Mesenchymal stem cell (in vitro differentiated cells and primary cell): Measurements from ENCODE around the gene UTS2R.
A peak's percentile ranks its signal among the peaks of the same experiment; 100 is the strongest.

ENCODE experiments used
- DNase-seq: peaks from one replicate; pipeline ENCODE4 v3.0.0-alpha.2; 2013
- H2AFZ ChIP-seq: one replicate; pipeline ENCODE4 v1.6.1; 2013; ENCODE audit warnings: low read depth, mild to moderate bottlenecking, control low read depth, inconsistent platforms, low read length, moderate library complexity
- H2AK5ac ChIP-seq: 2 replicates; pipeline ENCODE4 v1.6.1; 2013; ENCODE audit warnings: low read length, moderate library complexity, mild to moderate bottlenecking, inconsistent platforms; ENCODE audit not compliant: severe bottlenecking
- H2BK120ac ChIP-seq: one replicate; pipeline ENCODE4 v1.6.1; 2013; ENCODE audit warnings: low read depth, mild to moderate bottlenecking, inconsistent platforms, low read length, moderate library complexity
- H2BK12ac ChIP-seq, 2 experiments: one replicate each; pipeline ENCODE4 v1.6.1; 2013; ENCODE audit warnings: inconsistent platforms in 2 of 2, low read length in 2 of 2, mild to moderate bottlenecking in 2 of 2, moderate library complexity in 2 of 2, control low read depth in 1 of 2
- H2BK15ac ChIP-seq: one replicate; pipeline ENCODE4 v1.6.1; 2013; ENCODE audit warnings: mild to moderate bottlenecking, low read depth, inconsistent platforms; ENCODE audit not compliant: poor library complexity, severe bottlenecking
- H2BK5ac ChIP-seq: 2 replicates; pipeline ENCODE4 v1.6.1; 2013; ENCODE audit warnings: low read depth, mild to moderate bottlenecking, low read length, control low read depth, inconsistent platforms; ENCODE audit not compliant: poor library complexity, severe bottlenecking
- H3K14ac ChIP-seq, 2 experiments: one replicate each; pipeline ENCODE4 v1.6.1; 2013; ENCODE audit warnings: inconsistent platforms in 2 of 2, low read length in 2 of 2, control low read depth in 1 of 2, mild to moderate bottlenecking in 1 of 2, moderate library complexity in 1 of 2
- H3K18ac ChIP-seq, 2 experiments: one replicate each; pipeline ENCODE4 v1.6.1; 2013; ENCODE audit warnings: inconsistent platforms in 2 of 2, low read length in 2 of 2, control low read depth in 1 of 2, low read depth in 1 of 2, mild to moderate bottlenecking in 1 of 2
- H3K23ac ChIP-seq, 2 experiments: one replicate each; pipeline ENCODE4 v1.6.1; 2013; ENCODE audit warnings: inconsistent platforms in 2 of 2, low read length in 2 of 2, mild to moderate bottlenecking in 2 of 2, moderate library complexity in 2 of 2, control low read depth in 1 of 2
- H3K27ac ChIP-seq: 2 replicates; pipeline ENCODE4 v1.5.1; 2013; ENCODE audit warnings: mild to moderate bottlenecking, moderate library complexity, low read length, control low read depth, inconsistent platforms; ENCODE audit not compliant: poor library complexity, severe bottlenecking
- H3K27me3 ChIP-seq, 2 experiments: 2 replicates each; pipeline versions ENCODE4 v1.6.1 to v1.7.0; 2013; ENCODE audit warnings: low read length in 2 of 2, mild to moderate bottlenecking in 2 of 2, moderate library complexity in 2 of 2, control low read depth in 1 of 2, inconsistent platforms in 1 of 2; ENCODE audit not compliant: control insufficient read depth in 1 of 2, insufficient read depth in 1 of 2
- H3K36me3 ChIP-seq, 2 experiments: 2 replicates each; pipeline versions ENCODE4 v1.6.1 to v1.7.0; 2013; ENCODE audit warnings: low read length in 2 of 2, control low read depth in 1 of 2, inconsistent platforms in 1 of 2, low read depth in 1 of 2, mild to moderate bottlenecking in 1 of 2; ENCODE audit not compliant: insufficient read depth in 2 of 2, control insufficient read depth in 1 of 2
- H3K4ac ChIP-seq, 2 experiments: one replicate each; pipeline ENCODE4 v1.6.1; 2013; ENCODE audit warnings: inconsistent platforms in 2 of 2, low read length in 2 of 2, mild to moderate bottlenecking in 2 of 2, moderate library complexity in 2 of 2, control low read depth in 1 of 2, low read depth in 1 of 2
- H3K4me1 ChIP-seq: 2 replicates; pipeline ENCODE4 v1.6.1; 2013; ENCODE audit warnings: low read depth, low read length, control low read depth; ENCODE audit not compliant: control insufficient read depth, insufficient read depth
- H3K4me2 ChIP-seq: 2 replicates; pipeline ENCODE4 v1.6.1; 2013; ENCODE audit warnings: low read length, mild to moderate bottlenecking, inconsistent platforms; ENCODE audit not compliant: poor library complexity, severe bottlenecking
- H3K4me3 ChIP-seq, 2 experiments: 2 replicates each; pipeline versions ENCODE4 v1.5.1 to v1.7.0; 2013; ENCODE audit warnings: low read length in 2 of 2, mild to moderate bottlenecking in 2 of 2, control low read depth in 1 of 2, low read depth in 1 of 2; ENCODE audit not compliant: insufficient read depth in 1 of 2
- H3K79me1 ChIP-seq: replicated peaks from 2 replicates; pipeline ENCODE4 v1.6.1; 2013; ENCODE audit warnings: mild to moderate bottlenecking, control low read depth, low read length, inconsistent platforms; ENCODE audit not compliant: poor library complexity, severe bottlenecking
- H3K9ac ChIP-seq: 2 replicates; pipeline ENCODE4 v1.7.0; 2013; ENCODE audit warnings: mild to moderate bottlenecking, low read length, moderate library complexity
- H3K9me3 ChIP-seq: 2 replicates; pipeline ENCODE4 v1.7.0; 2013; ENCODE audit warnings: mild to moderate bottlenecking, low read length; ENCODE audit not compliant: control insufficient read depth
- H4K8ac ChIP-seq: one replicate; pipeline ENCODE4 v1.6.1; 2013; ENCODE audit warnings: inconsistent platforms, mild to moderate bottlenecking, low read length, moderate library complexity
- H4K91ac ChIP-seq: one replicate; pipeline ENCODE4 v1.6.1; 2013; ENCODE audit warnings: mild to moderate bottlenecking, low read length, inconsistent platforms
- WGBS: methylation state at CpG from one replicate; pipeline ENCODE4 v1.1.7; 2013; ENCODE audit warnings: mixed read lengths; 5-methylcytosine and 5-hydroxymethylcytosine counted together

UTS2R gene

DNA sequence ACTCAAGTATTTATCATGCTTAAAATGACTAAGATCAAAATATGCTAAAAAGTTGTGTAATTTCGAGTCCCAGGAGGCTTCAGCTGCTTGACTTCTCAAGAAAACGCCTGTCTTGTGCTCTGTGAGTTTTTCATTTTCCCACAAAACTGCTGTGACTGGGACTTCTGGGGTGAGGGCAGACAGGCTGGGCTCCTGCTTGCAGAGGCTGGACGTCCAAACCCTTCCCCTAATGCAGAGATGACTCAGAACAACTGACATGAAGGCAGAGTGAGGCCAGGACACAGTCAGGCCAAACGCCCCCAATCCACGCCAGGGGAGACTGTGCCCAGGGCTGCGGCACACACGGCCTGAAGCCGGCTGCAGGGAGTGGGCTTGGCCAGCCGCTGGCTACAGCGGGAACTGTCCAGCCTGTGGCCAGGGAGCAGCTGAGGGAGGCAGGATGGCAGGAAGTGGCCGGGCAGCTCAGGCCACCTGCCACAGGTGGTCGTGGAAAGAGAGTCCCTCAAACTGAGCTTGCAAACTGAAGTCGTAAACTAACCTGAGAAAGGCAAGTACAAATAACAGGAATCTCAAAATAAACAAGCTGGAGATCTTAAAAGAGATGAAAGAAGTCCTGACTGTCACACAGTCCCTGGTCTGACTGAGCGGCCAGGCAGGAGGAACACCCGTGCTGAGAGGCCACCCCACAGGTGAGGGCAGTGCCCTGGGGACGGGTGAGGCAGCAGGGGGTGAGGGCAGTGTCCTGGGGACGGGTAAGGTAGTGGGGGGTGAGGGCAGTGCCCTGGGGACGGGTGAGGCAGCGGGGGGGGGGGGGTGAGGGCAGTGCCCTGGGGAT lies 25.3 kb downstream of the UTS2R start:
- no peak overlapping the region for H3K14ac ChIP-seq
- 65% methylated on average over 14 of the region's 19 CpGs for WGBS
- peaks cover 42% of the 10 kb centered on the region for H3K4me1 ChIP-seq
- peak; percentile 26 for DNase-seq
- H2BK120ac ChIP-seq: no peak overlapping the region
- H3K23ac ChIP-seq: no peak overlapping the region
- no peak overlapping the region for H2AFZ ChIP-seq
- no peaks in the 10 kb centered on the region for H3K27me3 ChIP-seq
- peak overlapping the region; percentile 74 for H3K9ac ChIP-seq
- no peak overlapping the region for H2BK12ac ChIP-seq
- H3K4me2 ChIP-seq: no peak overlapping the region
- H2BK5ac ChIP-seq: no peak overlapping the region
- no peak overlapping the region for H3K18ac ChIP-seq
- no peak overlapping the region for H4K91ac ChIP-seq
- no peak overlapping the region for H3K4ac ChIP-seq
- H2AK5ac ChIP-seq: no peak overlapping the region
- H3K9me3 ChIP-seq: no peaks in the 10 kb centered on the region
- no peak overlapping the region for H3K27ac ChIP-seq
- peaks cover 19 to 33% of the 10 kb centered on the region in 2 experiments for H3K36me3 ChIP-seq
- no peaks in the 10 kb centered on the region for H3K79me1 ChIP-seq
- peak overlapping the region in 1 of 2 experiments; percentile 74 for H3K4me3 ChIP-seq
- no peak overlapping the region for H4K8ac ChIP-seq
- no peak overlapping the region for H2BK15ac ChIP-seq

DNA sequence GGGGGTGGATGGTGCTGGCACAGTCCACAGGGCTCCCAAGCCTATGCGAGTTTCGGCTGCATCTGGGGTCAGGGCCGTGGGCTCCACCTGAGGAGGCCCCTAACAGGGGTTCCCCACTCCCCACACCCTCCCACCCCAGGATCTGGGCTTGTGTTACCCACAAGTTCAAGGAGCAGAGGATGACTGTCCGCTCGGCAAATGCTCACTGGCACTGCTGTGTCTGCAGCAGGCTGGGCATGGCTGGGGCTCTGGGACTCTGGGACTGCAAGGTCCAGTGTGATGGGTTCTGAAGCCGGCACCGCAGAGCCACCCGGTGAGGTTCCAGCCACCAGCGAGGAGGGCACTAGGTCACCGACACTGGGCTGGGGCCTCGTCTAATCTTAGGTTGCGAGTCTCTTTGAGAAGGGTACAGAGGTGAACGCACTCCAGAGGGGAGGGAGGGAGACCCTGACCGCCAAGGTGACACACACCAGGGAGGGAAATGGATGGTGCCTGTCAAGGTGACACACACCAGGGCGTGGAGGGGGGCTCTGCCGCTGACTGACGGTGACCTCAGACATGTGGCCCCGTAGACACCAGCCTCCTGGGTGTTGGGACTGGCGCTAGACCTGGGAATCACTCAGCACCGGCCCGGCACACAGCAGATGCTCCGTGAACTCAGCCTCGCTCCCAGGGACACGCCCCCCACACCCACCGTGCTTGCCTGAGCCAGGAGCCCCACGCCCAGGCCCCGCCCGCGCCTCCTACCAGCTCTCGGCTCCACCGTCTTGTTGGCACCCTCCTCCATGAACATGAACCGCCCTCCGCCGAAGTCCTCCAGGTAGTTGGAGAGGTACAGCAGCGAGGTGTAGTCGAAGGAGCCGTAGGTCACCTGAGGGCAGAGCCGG lies 26.1 kb downstream of the UTS2R start:
- no peaks in the 10 kb centered on the region for H3K79me1 ChIP-seq
- no peak overlapping the region for H2BK5ac ChIP-seq
- H3K36me3 ChIP-seq: peaks cover 14 to 28% of the 10 kb centered on the region in 2 experiments
- no peak overlapping the region for H4K8ac ChIP-seq
- DNase-seq: no peak
- no peak overlapping the region for H2AK5ac ChIP-seq
- no peaks in the 10 kb centered on the region for H3K9me3 ChIP-seq
- no peak overlapping the region for H4K91ac ChIP-seq
- no peak overlapping the region for H2BK15ac ChIP-seq
- H3K4me2 ChIP-seq: no peak overlapping the region
- 87% methylated on average over 38 of the region's 38 CpGs for WGBS
- H3K4me1 ChIP-seq: peaks cover 43% of the 10 kb centered on the region
- no peak overlapping the region for H2BK120ac ChIP-seq
- H3K18ac ChIP-seq: no peak overlapping the region
- peak overlapping the region in 1 of 2 experiments; percentile 76 for H3K4me3 ChIP-seq
- H3K14ac ChIP-seq: no peak overlapping the region
- H3K27ac ChIP-seq: no peak overlapping the region
- no peak overlapping the region for H3K23ac ChIP-seq
- H3K4ac ChIP-seq: no peak overlapping the region
- no peak overlapping the region for H2AFZ ChIP-seq
- H3K9ac ChIP-seq: peak overlapping the region; percentile 55
- no peak overlapping the region for H2BK12ac ChIP-seq
- H3K27me3 ChIP-seq: no peaks in the 10 kb centered on the region

DNA sequence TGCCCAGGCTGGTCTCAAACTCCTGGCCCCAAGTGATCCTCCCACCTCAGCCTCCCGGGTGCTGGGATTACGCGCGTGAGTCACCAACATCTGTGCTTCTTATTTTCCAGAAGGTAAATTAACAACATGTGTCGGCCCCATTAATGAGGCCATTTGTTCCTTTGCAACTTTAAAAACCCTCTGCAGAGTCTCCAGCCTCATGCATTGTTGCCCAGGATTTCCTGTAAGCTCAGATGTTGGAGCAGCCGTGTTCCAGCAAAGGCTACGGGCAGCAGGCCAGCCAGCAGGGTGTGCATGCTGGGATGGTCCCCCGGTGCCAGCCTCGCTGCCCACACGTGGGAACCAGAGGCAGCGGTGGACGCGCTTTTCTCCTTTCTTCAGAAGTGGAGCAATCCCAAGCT lies 27.5 kb downstream of the UTS2R start:
- H3K9me3 ChIP-seq: no peaks in the 10 kb centered on the region
- H2AFZ ChIP-seq: no peak overlapping the region
- H3K4me2 ChIP-seq: no peak overlapping the region
- peak overlapping the region; percentile 65 for H3K9ac ChIP-seq
- peak overlapping the region; percentile 78 for H3K27ac ChIP-seq
- no peaks in the 10 kb centered on the region for H3K27me3 ChIP-seq
- H3K4ac ChIP-seq: no peak overlapping the region
- no peak for DNase-seq
- peaks cover 17 to 25% of the 10 kb centered on the region in 2 experiments for H3K36me3 ChIP-seq
- H3K18ac ChIP-seq: no peak overlapping the region
- no peak overlapping the region for H3K23ac ChIP-seq
- H2BK15ac ChIP-seq: no peak overlapping the region
- H3K4me1 ChIP-seq: peaks cover 52% of the 10 kb centered on the region
- H2BK5ac ChIP-seq: no peak overlapping the region
- H2BK120ac ChIP-seq: no peak overlapping the region
- no peak overlapping the region for H4K8ac ChIP-seq
- H2BK12ac ChIP-seq: no peak overlapping the region
- no peaks in the 10 kb centered on the region for H3K79me1 ChIP-seq
- no peak overlapping the region for H3K4me3 ChIP-seq
- no peak overlapping the region for H3K14ac ChIP-seq
- H4K91ac ChIP-seq: no peak overlapping the region
- WGBS: 89% methylated on average over 13 of the region's 13 CpGs
- no peak overlapping the region for H2AK5ac ChIP-seq

DNA sequence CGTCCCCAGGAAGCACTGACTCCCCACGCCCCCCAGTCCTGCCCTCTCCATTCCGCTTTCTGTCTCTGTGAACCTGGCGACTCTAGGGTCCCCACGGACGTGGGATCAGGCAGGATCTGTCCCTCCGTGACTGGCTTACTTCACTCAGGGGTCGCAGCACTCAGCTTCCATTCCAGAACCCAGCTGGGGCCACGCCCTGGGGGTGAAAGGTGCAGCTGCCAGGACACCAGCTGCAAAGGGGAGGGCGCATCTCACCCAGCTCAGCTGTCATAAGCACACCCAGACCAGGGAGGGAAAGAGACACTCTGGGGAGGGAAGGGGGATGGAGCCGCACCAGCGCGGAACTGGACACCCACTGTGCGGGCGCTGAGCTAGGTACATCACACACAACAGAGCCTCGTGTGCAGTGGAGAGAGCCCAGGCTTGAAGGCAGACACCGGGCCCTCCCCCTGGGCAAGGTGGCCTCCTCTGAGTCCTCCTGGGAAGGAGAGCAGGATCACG lies 28.1 kb downstream of the UTS2R start:
- Histone ChIP-seq H3K18ac (no peak overlapping the region), H3K23ac (no peak overlapping the region), H3K4me2 (no peak overlapping the region), H2BK120ac (no peak overlapping the region), H3K14ac (no peak overlapping the region), H2AFZ (no peak overlapping the region), H3K27ac (peak overlapping the region; percentile 78), H3K79me1 (no peaks in the 10 kb centered on the region), H3K36me3 (peaks cover 22 to 28% of the 10 kb centered on the region in 2 experiments), H2BK12ac (no peak overlapping the region), H3K9ac (peak overlapping the region; percentile 65), H3K9me3 (no peaks in the 10 kb centered on the region), H3K4me3 (peak overlapping the region in 1 of 2 experiments; percentile 56), H3K27me3 (no peaks in the 10 kb centered on the region), H2AK5ac (peak overlapping the region; percentile 84), H2BK15ac (no peak overlapping the region), H4K91ac (no peak overlapping the region), H3K4ac (no peak overlapping the region), H3K4me1 (peaks cover 51% of the 10 kb centered on the region), H2BK5ac (no peak overlapping the region), H4K8ac (no peak overlapping the region)
- 79% methylated on average over 18 of the region's 18 CpGs for WGBS
- DNase-seq: no peak
